GM23338 (cell line): ENCODE results near the gene KCTD4. TPM values are rescaled to one million over a fixed set of nuclear protein-coding genes. Genes with fewer than 3 reads are reported as not detected.

Experiments used
- ATAC-seq: fragments of 200-7000 bp; cut with Tn5 transposase; 3 replicates; pipeline ENCODE4 v1.9.1; 2020
- DNase-seq: peaks from one replicate; pipeline ENCODE4 v3.0.0-alpha.2; 2015; ENCODE audit warnings: low spot score
- H2AFZ ChIP-seq: fragments of 200-600 bp; sonication (generic); 2 replicates; pipeline ENCODE4 v1.8.0; 2016; ENCODE audit warnings: antibody characterized with exemption, mild to moderate bottlenecking, moderate library complexity
- H3F3A ChIP-seq: fragments of 200-600 bp; sonication (generic); replicated peaks from 2 replicates; pipeline ENCODE4 v1.8.0; 2017; ENCODE audit warnings: antibody characterized with exemption, mixed run types, low read depth
- H3K27ac ChIP-seq: fragments of 200-600 bp; sonication (generic); 2 replicates; pipeline ENCODE4 v1.6.1; 2016; ENCODE audit warnings: low read depth
- H3K27me3 ChIP-seq: fragments of 200-600 bp; sonication (generic); 2 replicates; pipeline ENCODE4 v1.8.0; 2016; ENCODE audit warnings: mild to moderate bottlenecking, mixed run types, moderate library complexity; ENCODE audit not compliant: insufficient read depth
- H3K36me3 ChIP-seq: fragments of 200-600 bp; sonication (generic); 2 replicates; pipeline ENCODE4 v1.8.0; 2016; ENCODE audit warnings: mild to moderate bottlenecking; ENCODE audit not compliant: insufficient read depth
- H3K4me1 ChIP-seq: fragments of 200-600 bp; sonication (generic); 2 replicates; pipeline ENCODE4 v1.8.0; 2016; ENCODE audit warnings: mild to moderate bottlenecking, moderate library complexity; ENCODE audit not compliant: insufficient read depth
- H3K4me2 ChIP-seq: fragments of 200-600 bp; sonication (generic); 2 replicates; pipeline ENCODE4 v1.7.1; 2017; ENCODE audit warnings: mixed run types
- H3K4me3 ChIP-seq: fragments of 200-600 bp; sonication (generic); 2 replicates; pipeline ENCODE4 v1.6.1; 2016; ENCODE audit warnings: mixed run types
- H3K79me2 ChIP-seq: fragments of 200-600 bp; sonication (generic); replicated peaks from 2 replicates; pipeline ENCODE4 v1.8.0; 2017; ENCODE audit warnings: mild to moderate bottlenecking; ENCODE audit not compliant: insufficient read depth
- H3K9me2 ChIP-seq: fragments of 200-600 bp; sonication (generic); 2 replicates; pipeline ENCODE4 v1.8.0; 2017; ENCODE audit not compliant: insufficient read depth
- H4K20me1 ChIP-seq: fragments of 200-600 bp; sonication (generic); replicated peaks from 2 replicates; pipeline ENCODE4 v1.8.0; 2017; ENCODE audit warnings: mild to moderate bottlenecking; ENCODE audit not compliant: insufficient read depth
- H3K27ac Mint-ChIP-seq: 2 replicates; pipeline ENCODE4 v1.8.0; 2020; ENCODE audit warnings: inconsistent platforms, mild to moderate bottlenecking, moderate library complexity, mixed read lengths
- H3K27me3 Mint-ChIP-seq: 3 replicates; pipeline ENCODE4 v1.8.0; 2022; ENCODE audit warnings: low read depth, mild to moderate bottlenecking, moderate library complexity, mixed read lengths, inconsistent platforms; ENCODE audit not compliant: insufficient read depth, poor library complexity
- H3K36me3 Mint-ChIP-seq: 3 replicates; pipeline ENCODE4 v1.8.0; 2021; ENCODE audit warnings: low read depth, mild to moderate bottlenecking, inconsistent platforms, moderate library complexity, mixed read lengths
- H3K4me1 Mint-ChIP-seq: 3 replicates; pipeline ENCODE4 v1.8.0; 2020; ENCODE audit warnings: mild to moderate bottlenecking, inconsistent platforms, mixed read lengths
- H3K4me3 Mint-ChIP-seq: 3 replicates; pipeline ENCODE4 v1.8.0; 2021; ENCODE audit warnings: moderate library complexity, mild to moderate bottlenecking, inconsistent platforms, mixed read lengths
- H3K9me3 Mint-ChIP-seq: 3 replicates; pipeline ENCODE4 v1.8.0; 2020; ENCODE audit warnings: moderate library complexity, mild to moderate bottlenecking, inconsistent platforms, mixed read lengths
- CTCF ChIP-seq, 2 experiments: fragments of 200-600 bp in 1 of 2; sonication (generic) in 1 of 2; conservative IDR thresholded peaks; 2 replicates each; pipeline versions ENCODE4 v1.5.1 to v1.6.1; 2016 to 2017; ENCODE audit warnings: antibody characterized with exemption in 2 of 2, low read depth in 2 of 2, mild to moderate bottlenecking in 2 of 2, moderate library complexity in 1 of 2
- ETS1 ChIP-seq: IDR thresholded peaks from 2 replicates; pipeline ENCODE4 v1.6.1; 2016; ENCODE audit warnings: antibody characterized with exemption
- EZH2 ChIP-seq: fragments of 200-600 bp; sonication (generic); IDR thresholded peaks from one replicate; pipeline ENCODE4 v1.8.0; 2017; ENCODE audit warnings: antibody characterized with exemption, mild to moderate bottlenecking, low read depth; ENCODE audit not compliant: unreplicated experiment
- JUNB ChIP-seq: IDR thresholded peaks from one replicate; pipeline ENCODE4 v1.6.1; 2016; ENCODE audit warnings: antibody characterized with exemption; ENCODE audit not compliant: unreplicated experiment
- REST ChIP-seq: IDR thresholded peaks from one replicate; pipeline ENCODE4 v1.6.1; 2018; ENCODE audit warnings: antibody characterized with exemption; ENCODE audit not compliant: unreplicated experiment
- ZNF331 ChIP-seq: fragments of 250-450 bp; sonication (Bioruptor Pico); IDR thresholded peaks from 2 replicates; pipeline ENCODE4 v1.5.0; 2020; ENCODE audit warnings: low read depth, mild to moderate bottlenecking, moderate library complexity
- polyA plus RNA-seq: library from polyadenylated mRNA; unstranded; fragments of >200 nt; fragmentation: Nextera tagmentation; extraction: Ambion mirVana; gene quantifications from 2 replicates; pipeline ENCODE4 v1.2.1, GENCODE V29; 2016
- total RNA-seq: library from RNA; depleted of rRNA; stranded (reverse); fragments of >200 nt; shearing (Covaris generic); gene quantifications from 2 replicates; pipeline ENCODE4 v1.2.3, GENCODE V29; 2014

KCTD4 gene
- total and polyA plus RNA-seq, 2 experiments from 2014 or later: 0.24 TPM; not detected in 1

GRCh38 chr13:45216193-45216592, 15.3 kb upstream of the KCTD4 start (continued):
- no peak for TF ChIP-seq CTCF (conservative IDR thresholded peaks at IDR 0.05; ENCODE audit: low read depth in 2 of 2)
- no peak for TF ChIP-seq EZH2
- no peak for TF ChIP-seq JUNB
- no peak for TF ChIP-seq ETS1
- TF ChIP-seq ZNF331 (CRISPR knock-in tag): no peak
- TF ChIP-seq REST: no peak

GRCh38 chr13:45215392-45216077, 14.7 kb upstream of the KCTD4 start:
- ATAC-seq (peak; percentile 44), DNase-seq (no peak)
- Histone ChIP-seq H4K20me1 (no peaks in the 10 kb centered on the region; the same call in 1 of the 2 replicates), H3K36me3 (no peaks in the 10 kb centered on the region), H3F3A (no peaks in the 10 kb centered on the region), H3K27me3 (no peaks in the 10 kb centered on the region), H3K4me3 (no peak overlapping the region), H3K4me1 (peaks cover 18% of the 10 kb centered on the region), H3K9me2 (no peaks in the 10 kb centered on the region), H3K27ac (no peak overlapping the region), H3K79me2 (no peaks in the 10 kb centered on the region), H2AFZ (no peak overlapping the region), H3K4me2 (no peak overlapping the region)
- peaks cover 2% of the 10 kb centered on the region for H3K27me3 Mint-ChIP-seq
- peak overlapping the region; percentile 78 for H3K27ac Mint-ChIP-seq
- H3K9me3 Mint-ChIP-seq: no peaks in the 10 kb centered on the region
- no peak overlapping the region for H3K4me3 Mint-ChIP-seq
- H3K4me1 Mint-ChIP-seq: peaks cover 23% of the 10 kb centered on the region; the same call in 2 of the 3 replicates
- peaks cover 5% of the 10 kb centered on the region for H3K36me3 Mint-ChIP-seq
- TF ChIP-seq ZNF331 (CRISPR knock-in tag): no peak
